Skeletal muscle cell (primary cell): ENCODE measurements around the gene P2RY11.

ENCODE experiments used
- DNase-seq: peaks from one replicate; pipeline ENCODE4 v3.0.0-alpha.2; 2010; ENCODE audit warnings: low read depth
- H3K4me3 ChIP-seq: 2 replicates; pipeline ENCODE4 v1.5.1; 2011; ENCODE audit warnings: low read depth, mild to moderate bottlenecking, control low read depth, low read length, moderate library complexity

The P2RY11 gene

GRCh38 chr19:10135551-10136334 is 24.2 kb downstream of the P2RY11 start:
- H3K4me3 ChIP-seq = no peak overlapping the region
- no peak for DNase-seq

DNA sequence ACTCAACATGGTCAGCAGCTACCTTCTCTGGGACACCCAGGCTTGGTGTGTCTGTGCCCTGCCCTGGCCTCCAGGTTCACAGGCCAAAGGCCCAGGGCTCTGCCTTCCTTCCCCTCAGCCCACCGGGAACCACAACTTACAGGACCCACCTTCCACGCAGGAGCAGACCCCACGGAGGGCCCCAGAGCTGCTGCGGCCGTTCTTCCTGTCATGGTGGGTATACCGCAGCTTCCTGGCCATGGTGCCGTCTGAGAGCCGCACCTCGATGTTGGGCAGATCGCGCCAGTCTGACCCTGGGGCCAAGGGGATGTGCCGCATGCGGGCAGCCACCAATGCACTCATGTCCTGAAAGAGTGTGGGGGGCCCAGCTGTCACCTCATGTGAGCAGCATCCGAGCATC is 25.4 kb downstream of the P2RY11 start:
- no peak overlapping the region for H3K4me3 ChIP-seq
- DNase-seq = no peak

- H3K4me3 ChIP-seq = no peak overlapping the region
- no peak for DNase-seq
Measured at GRCh38 chr19:10137751-10138682, 26.5 kb downstream of the P2RY11 start.

- no peak for DNase-seq
- no peak overlapping the region for H3K4me3 ChIP-seq
Measured at GRCh38 chr19:10138879-10139795, 27.6 kb downstream of the P2RY11 start.

GRCh38 chr19:10139952-10140351 is 28.5 kb downstream of the P2RY11 start:
- H3K4me3 ChIP-seq = no peak overlapping the region
- DNase-seq = no peak

- DNase-seq = no peak
- H3K4me3 ChIP-seq = no peak overlapping the region
Measured at GRCh38 chr19:10141479-10141878, 30.0 kb downstream of the P2RY11 start.

- DNase-seq = no peak
- H3K4me3 ChIP-seq = no peak overlapping the region
Measured at GRCh38 chr19:10141973-10142372, 30.5 kb downstream of the P2RY11 start.

GRCh38 chr19:10142701-10143375 is 31.3 kb downstream of the P2RY11 start:
- no peak overlapping the region for H3K4me3 ChIP-seq
- no peak for DNase-seq

- H3K4me3 ChIP-seq = no peak overlapping the region
Measured at GRCh38 chr19:10143681-10144080, 32.2 kb downstream of the P2RY11 start.

DNA sequence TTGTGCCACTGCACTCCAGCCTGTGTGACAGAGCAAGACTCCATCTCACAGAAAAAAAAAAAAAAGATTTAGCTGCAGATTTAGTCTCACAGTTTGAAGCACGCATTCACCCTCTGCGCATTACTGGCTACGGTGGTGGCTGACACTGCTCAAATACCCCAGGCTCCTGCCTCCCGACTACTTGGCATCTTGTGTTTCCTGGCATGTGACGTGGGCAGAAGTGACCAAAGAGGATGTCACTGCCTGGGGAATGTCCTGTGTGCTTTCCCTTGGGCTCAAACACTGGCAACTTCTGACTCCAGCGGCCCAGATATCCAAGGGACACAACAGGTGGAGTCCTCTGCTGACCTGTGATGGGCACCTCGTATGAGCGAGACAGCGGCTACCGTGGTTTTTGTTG is 32.9 kb downstream of the P2RY11 start:
- no peak overlapping the region for H3K4me3 ChIP-seq
- no peak for DNase-seq

More at GRCh38 chr19:10143681-10144080, 32.2 kb downstream of the P2RY11 start:
- no peak for DNase-seq

- H3K4me3 ChIP-seq = no peak overlapping the region
- DNase-seq = no peak
Measured at GRCh38 chr19:10145031-10145430, 33.5 kb downstream of the P2RY11 start.

- no peak for DNase-seq
- H3K4me3 ChIP-seq = no peak overlapping the region
Measured at GRCh38 chr19:10146142-10146541, 34.6 kb downstream of the P2RY11 start.

DNA sequence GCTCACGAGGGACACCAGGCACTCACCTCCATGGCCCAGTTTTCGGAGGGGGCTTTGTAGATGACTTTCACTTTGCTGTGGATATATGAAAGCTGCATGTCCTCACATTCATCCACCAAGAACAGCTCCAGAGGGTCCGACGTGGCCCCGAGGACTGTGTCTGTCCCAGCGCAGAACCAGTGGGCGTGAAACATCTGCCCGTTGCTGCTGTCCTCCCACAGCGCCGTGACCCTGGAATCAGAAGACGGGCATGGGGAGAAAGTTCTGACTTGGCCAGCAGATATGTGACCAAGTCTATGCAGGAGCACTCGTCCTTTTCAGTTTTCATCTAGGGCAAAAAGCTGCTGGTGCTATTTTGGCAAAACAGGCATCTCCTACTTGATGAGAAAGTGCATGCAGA is 37.9 kb downstream of the P2RY11 start:
- no peak for DNase-seq
- H3K4me3 ChIP-seq = no peak overlapping the region

DNA sequence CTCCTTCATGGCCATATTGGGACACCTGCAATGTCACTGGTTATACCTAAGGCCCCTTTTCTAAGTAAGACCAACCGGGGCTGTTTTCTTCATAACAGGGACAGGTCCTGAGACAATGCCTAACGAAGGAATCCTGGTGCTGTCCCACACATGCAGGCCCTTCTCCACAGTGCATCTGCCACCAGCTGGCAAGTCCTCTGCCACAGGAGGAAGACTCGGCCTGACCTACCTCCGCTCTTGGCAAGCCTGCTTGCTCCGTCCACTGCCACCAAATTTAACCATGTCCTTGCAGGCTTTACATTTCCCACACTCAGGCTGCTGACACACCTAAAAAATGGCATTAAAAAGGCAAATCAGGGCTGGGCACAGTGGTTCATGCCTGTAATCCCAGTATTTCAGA is 40.0 kb downstream of the P2RY11 start:
- H3K4me3 ChIP-seq = no peak overlapping the region
- DNase-seq = no peak

DNA sequence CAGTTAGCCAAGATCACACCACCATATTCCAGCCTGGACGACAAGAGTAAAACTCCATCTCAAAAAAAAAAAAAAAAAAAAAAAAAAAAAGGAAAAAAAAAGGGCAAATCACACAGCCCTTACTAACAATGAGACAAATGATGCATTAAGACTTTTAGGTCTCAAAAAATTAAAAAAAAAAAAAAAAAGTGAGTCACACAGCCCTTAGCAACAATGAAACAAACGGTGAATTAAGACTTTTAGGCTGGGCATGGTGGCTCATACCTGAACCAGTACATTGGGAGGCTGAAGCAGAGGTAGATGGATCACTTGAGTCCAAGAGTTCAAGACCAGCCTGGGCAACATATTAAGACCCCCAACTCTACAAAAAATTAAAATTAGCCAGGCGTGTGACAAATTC is 40.6 kb downstream of the P2RY11 start:
- no peak overlapping the region for H3K4me3 ChIP-seq
- DNase-seq = no peak

- no peak overlapping the region for H3K4me3 ChIP-seq
- DNase-seq = no peak
Measured at GRCh38 chr19:10155839-10156238, 44.3 kb downstream of the P2RY11 start.

- no peak for DNase-seq
- H3K4me3 ChIP-seq = no peak overlapping the region
Measured at GRCh38 chr19:10158071-10158470, 46.6 kb downstream of the P2RY11 start.

GRCh38 chr19:10158485-10158884 is 47.0 kb downstream of the P2RY11 start:
- no peak for DNase-seq
- no peak overlapping the region for H3K4me3 ChIP-seq

- no peak overlapping the region for H3K4me3 ChIP-seq
- DNase-seq = no peak
Measured at GRCh38 chr19:10159610-10160009, 48.1 kb downstream of the P2RY11 start.
